C4-2B (cell line): ENCODE measurements around the gene PADI4.

Experiments
- CTCF ChIP-seq: fragments of 450-650 bp; conservative IDR thresholded peaks from 2 replicates; pipeline ENCODE4 v1.5.1; 2017; ENCODE audit warnings: mild to moderate bottlenecking
- ZFX ChIP-seq: fragments of 450-650 bp; IDR thresholded peaks from 2 replicates; pipeline ENCODE4 v1.6.1; 2017

- TF ChIP-seq CTCF, result no peak
- no peak for TF ChIP-seq ZFX
Measured at GRCh38 chr1:17328855-17329254, 20.9 kb downstream of the PADI4 start.
